VCaP (cell line): Measurements from ENCODE around the gene LPP.
A peak's percentile ranks its signal among the peaks of the same experiment; 100 is the strongest.

Experiments
- H3K27ac ChIP-seq: fragments of 450-650 bp; 2 replicates; pipeline ENCODE4 v1.5.1; 2017
- TF ChIP-seq, protein P1 (sequence below): fragments of 450-650 bp; conservative IDR thresholded peaks from 2 replicates; pipeline ENCODE4 v1.5.1; 2017; ENCODE audit warnings: mild to moderate bottlenecking, moderate library complexity

LPP gene

DNA sequence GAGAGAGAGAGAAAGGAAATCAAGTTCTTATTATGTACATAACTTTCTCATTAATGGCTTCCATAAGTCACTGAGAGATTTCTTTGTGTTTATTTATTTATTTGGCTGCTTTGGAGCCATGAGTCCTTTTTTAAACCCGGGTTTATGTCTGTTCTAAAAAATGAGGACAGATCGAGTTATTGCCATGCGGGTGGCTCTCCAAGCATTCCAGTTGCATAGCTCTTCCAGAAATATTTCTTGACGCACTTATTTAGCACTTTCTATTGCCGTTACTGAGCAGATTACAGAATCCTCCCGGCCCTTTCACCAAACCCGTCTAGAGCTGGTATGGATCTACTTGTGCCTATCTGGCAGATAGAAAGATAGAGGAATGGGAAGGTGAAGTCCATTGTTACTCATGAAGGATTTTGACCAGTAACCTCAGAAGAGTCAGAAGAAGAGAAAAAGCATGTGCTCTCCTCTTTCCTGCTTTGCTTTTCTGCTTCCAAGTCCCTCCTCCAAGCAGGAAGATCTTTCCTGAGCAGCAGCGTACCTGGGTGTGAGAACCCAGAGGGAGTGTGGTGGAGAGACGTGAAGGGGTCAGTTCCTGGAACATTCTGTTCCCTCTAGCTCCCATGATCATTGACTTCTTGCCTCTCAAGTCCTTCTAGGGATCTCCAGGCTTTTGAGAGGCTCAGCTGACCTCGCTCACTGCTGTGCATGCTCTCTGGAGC, 112.8 kb downstream of the LPP start:
- TF ChIP-seq, protein P1, sequence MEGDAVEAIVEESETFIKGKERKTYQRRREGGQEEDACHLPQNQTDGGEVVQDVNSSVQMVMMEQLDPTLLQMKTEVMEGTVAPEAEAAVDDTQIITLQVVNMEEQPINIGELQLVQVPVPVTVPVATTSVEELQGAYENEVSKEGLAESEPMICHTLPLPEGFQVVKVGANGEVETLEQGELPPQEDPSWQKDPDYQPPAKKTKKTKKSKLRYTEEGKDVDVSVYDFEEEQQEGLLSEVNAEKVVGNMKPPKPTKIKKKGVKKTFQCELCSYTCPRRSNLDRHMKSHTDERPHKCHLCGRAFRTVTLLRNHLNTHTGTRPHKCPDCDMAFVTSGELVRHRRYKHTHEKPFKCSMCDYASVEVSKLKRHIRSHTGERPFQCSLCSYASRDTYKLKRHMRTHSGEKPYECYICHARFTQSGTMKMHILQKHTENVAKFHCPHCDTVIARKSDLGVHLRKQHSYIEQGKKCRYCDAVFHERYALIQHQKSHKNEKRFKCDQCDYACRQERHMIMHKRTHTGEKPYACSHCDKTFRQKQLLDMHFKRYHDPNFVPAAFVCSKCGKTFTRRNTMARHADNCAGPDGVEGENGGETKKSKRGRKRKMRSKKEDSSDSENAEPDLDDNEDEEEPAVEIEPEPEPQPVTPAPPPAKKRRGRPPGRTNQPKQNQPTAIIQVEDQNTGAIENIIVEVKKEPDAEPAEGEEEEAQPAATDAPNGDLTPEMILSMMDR, result no peak
- H3K27ac ChIP-seq, result peak overlapping the region; percentile 58

DNA sequence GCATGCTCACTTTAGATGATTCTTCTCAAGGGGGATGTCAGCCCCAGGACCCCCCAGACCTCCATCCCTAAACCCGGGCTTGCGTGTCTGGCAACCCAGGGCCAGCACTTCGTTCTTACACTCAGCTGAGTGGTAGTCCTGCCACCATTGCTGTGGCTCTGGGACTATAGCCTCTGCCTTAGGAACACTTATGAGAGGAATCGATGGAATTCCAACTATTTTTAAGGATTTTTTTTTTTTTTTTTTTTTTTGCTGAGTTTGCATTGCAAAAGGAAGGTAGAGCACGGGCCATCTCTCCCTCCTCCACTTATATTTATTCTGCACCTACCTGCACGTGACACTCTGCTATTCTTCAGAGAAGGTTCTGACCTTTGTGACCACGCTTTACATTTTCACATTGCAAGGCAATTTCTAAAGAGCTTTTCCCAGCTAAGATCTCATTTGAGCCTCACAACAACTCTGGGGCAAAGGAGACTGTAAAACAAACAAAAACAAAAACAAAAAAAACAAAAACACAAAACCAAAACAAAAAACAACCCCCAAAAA, 113.9 kb downstream of the LPP start:
- H3K27ac ChIP-seq, result peak overlapping the region; percentile 58; the same call in 1 of the 2 replicates
- TF ChIP-seq, protein P1, result no peak

DNA sequence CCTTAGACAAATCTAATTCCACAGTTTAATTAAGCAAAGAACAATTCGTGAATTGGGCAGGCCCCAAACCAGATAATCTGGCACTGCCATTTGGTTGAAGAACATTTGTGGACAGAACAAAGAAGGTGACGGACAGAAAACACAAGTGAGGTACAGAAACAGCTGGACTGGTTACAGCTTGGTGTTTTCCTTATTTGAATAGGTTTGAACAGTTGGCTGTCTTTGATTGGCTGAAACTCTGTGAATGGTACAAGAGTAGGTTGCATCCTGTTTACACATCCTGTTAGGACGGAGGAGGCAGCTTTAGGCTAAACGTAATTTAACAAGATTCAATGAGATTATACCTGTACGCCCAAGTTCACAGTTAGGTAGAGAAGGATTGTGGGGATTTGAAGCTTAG, 114.4 kb downstream of the LPP start:
- TF ChIP-seq, protein P1, result no peak
- H3K27ac ChIP-seq, result no peak overlapping the region

DNA sequence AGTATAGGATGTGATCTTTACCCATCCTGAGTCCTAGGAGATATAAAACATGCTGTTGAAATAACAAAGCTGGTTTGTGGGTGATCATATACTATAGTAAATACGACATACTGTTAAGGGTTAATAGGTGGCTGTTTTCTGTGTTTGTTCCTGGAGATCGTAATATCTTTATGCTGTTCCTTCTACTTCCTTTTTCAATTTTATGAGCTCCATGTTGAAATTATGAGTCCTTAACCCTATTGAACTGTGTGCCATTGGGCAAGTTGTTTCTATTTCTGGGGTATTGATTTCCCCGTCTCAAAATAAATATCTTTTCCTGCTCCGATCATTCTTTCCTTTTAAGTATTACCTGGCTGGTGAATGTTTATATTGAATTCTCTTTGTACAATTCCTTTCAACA, 115.1 kb downstream of the LPP start:
- TF ChIP-seq, protein P1, result no peak
- H3K27ac ChIP-seq, result peak overlapping the region; percentile 16

DNA sequence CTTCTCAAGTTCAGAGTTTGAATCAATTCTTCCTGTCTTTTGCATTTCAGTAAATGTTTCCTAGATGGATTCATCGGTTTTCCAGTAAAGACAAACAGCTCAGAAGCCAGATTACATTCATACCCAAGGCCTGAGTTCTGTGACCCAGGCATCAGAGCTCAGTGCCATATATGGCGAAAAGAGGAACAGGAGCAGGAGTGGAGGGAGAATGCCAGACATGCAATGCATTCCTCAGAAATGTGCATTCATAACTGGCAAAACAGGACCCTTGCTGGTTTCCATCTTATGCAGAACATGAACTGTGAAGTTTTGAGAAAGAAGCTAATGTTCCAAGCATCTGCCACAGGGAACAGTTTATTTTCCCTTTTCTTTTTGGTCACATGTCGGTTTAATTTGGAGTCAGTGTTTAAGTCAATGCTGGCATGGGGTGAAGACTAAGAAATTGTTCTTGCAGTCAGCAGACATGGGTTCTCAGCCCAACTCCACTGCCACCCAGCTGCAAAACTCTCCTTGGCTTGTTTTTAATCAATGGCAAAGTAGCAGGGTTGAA, 116.5 kb downstream of the LPP start:
- TF ChIP-seq, protein P1, result no peak
- no peak overlapping the region for H3K27ac ChIP-seq

DNA sequence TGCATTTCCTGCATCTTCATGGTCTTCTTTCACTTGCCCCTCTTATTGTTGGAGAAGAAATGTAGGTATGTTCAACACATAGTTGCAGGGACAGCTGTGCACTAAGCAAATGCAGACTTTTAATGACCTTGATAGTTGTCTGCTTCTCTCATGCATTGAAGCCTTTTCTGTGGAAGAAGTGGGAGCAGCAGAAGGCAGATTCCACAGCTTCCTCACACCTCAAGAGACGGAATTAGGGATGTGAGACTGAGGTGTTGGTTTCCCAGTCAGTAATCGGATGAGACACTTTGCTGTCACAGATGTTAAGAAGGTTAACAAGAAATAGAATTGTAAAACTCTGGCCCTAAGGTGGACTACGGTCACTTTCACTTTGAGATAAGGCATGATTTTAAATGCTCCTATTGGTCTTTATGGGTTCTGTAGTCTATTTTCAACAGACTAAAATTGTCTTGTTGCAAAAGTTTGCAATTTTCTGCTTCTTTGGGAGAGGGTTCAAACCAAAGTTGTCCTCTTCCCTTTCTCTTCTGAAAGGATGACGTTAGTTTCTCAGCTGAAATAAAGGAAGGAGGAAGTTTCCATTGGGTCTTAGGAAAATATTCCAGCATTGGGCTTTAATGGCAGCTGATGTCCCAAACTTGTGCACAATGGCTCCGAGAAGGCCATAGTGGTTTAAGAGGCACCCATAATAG, 117.4 kb downstream of the LPP start:
- TF ChIP-seq, protein P1, result no peak
- no peak overlapping the region for H3K27ac ChIP-seq
